NB4 (cell line): ENCODE data around the gene OR4D1.

Experiments used
- DNase-seq: peaks from one replicate; pipeline ENCODE4 v3.0.0; 2010; ENCODE audit warnings: low read depth
- H3K4me3 ChIP-seq: one replicate; pipeline ENCODE4 v1.5.1; 2011; ENCODE audit warnings: mild to moderate bottlenecking, low read depth, low read length, moderate library complexity
- CTCF ChIP-seq: IDR thresholded peaks from one replicate; pipeline ENCODE4 v1.5.1; 2012; ENCODE audit warnings: low read depth, low read length
- MYC ChIP-seq: IDR thresholded peaks from 2 replicates; pipeline ENCODE4 v1.6.1; 2011; ENCODE audit warnings: low read depth, low read length

OR4D1 gene

GRCh38 chr17:58208344-58208743 lies 60.2 kb downstream of the OR4D1 start:
- no peak for DNase-seq
- TF ChIP-seq MYC (no peak), CTCF (no peak)
- H3K4me3 ChIP-seq, result no peak overlapping the region
